ENCODE data around the gene CNTD1.
A peak's percentile ranks its signal among the peaks of the same experiment; 100 is the strongest.

CNTD1 gene

DNA sequence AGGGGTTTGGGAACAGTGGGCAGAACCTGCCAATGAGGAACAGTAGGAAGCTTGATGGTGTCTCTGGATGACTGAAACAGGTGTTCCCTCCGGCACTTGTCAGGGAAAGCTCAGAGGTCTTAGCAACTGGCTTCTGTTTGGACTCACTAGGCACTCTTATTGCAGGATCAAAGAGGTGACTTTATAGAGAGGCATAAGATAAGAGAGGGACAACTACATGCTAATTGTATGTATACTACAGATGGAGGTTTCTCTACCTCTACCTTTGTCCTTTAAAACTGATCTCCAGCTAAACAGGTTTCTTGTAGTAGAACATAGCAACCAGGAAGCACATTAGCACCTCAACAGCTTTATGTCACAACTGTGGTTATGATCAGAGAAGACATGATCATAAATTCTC, 7.6 kb downstream of the CNTD1 start:
- no peak for DNase-seq

DNA sequence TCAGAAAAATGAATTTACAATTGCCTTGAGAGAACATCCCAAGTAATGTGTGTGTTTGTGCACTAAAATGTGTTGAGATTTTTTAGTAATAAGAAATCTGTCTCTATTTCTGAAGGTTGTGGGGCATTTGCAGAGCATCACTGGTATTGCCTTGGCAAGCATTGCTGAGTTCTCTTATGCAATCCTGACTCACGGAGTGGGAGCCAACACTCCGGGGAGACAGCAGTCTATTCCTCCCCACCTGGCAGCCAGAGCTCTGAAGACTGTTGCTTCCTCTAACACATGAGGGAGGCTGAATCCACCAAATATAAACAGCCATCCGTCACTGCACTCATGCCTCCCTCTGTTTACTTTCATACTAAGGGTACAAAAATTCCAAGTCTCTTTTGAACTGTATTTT, 10.6 kb downstream of the CNTD1 start:
- DNase-seq: no peak

DNA sequence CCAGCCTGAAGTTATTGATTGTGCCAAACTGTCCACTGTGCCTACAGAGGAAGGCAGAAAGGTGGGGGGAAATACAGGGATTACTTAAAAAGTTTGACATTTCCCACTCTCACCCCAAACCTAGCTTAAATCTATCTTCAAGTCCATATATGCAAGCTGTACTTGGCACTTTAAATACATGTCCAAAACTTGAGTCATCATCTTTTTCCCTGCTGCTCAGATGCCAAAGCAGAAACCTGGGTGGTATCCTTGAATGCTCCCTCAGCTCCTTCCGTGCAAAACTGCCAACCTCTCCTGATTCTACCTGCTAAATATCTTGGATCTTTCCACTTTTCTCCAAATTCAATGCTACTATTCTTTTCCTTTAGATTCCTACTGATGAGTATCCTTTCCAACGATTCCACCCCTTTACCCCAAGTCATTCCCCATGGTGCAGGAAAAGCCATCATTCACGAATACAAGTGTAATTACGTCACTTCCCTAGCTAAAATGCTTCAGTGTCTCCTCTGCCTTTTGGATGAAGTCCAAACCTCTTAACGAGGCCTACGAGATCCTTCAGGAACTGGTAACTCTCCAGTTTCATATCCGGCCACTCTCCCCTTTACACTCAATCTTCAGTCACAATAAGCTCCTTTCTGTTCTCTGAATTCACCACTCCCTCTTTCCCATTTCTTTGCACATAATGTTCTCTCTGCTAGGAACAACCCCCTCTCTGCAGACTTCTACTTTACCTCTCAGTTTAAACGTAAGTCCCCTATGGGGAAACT, 16.2 kb downstream of the CNTD1 start:
- DNase-seq: peak; percentile 26 to 32

DNA sequence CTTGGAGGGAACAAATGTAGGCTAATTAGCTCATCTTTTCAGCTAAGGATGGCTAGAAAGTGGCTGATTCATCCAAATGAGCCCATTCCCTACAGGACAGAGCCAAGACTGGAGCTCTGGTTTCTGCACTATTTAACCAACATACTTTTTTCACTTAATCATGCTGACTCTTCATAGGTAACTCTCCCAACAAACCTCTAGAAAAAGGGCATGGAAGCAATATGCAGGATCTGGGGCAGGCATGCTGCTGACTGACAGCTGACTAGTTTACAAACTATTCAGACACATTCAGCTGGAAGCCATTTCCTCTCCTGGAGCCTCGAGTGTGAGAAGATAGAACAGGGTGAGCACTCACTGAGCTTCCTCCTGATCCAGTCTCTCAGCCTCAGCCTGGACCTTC, 19.2 kb downstream of the CNTD1 start:
- DNase-seq: no peak

DNA sequence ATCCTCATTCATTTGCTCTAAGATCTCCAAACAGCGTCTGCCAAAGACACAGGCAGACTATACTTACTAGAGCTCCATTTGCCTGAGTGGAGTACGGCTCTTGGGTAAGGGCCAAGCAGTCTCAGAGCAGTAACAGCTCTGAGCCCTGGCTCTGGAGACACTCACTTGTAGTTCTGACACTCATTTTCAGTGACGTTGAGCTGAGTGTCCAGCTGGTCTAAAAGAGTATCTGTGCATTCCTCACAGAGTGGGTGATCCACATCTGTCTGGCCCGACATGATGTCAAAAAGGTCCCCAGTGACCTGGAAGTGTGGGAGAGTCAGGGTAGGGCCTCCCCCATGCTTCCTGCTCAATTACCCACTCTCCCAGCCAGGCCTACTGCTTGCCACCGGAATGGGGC, 19.7 kb downstream of the CNTD1 start:
- DNase-seq: no peak

DNA sequence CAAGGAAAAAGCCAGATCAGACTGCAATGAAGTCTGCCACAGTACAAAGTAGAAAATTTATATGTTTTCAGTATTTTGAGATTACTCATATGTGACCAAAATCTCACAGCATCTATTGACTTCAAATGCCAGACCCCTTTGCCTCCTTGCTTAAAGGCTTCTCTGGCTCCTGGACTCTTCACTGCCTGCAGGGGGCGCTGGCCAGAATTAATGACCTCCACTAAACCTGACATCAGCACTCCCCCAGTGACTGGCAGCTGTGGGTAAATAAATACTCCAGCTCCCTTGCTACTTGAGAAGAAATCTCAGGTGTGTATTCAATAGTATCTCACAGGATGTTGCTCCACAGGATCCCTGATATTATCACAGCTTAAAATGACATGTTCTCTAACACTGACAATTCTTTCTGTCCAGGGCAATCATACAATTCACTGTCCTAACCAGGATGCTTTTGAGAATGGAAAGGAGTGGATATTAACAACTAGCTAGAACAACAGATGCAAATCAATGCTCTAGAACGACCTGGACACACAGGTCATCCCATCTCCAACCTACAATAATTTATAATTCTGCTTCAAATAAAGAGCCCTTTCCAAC, 21.4 kb downstream of the CNTD1 start:
- DNase-seq: peak; percentile 81 to 85

DNA sequence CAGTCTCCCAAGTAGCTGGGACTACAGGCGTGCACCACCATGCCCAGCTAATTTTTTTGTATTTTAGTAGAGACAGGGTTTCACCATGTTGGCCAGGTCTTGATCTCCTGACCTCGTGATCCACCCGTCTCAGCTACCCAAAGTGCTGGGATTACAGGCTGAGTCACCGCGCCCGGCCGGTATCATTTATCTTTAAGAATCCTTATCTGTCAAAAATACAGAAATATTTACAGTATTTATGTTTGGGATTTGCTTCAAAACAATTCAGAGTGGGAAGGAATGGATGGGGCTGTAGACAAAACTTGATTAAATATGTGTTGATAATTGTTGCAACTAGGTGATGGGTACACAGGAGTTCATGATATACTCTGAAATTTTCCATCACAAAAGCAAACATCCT, 22.5 kb downstream of the CNTD1 start:
- DNase-seq: no peak

DNA sequence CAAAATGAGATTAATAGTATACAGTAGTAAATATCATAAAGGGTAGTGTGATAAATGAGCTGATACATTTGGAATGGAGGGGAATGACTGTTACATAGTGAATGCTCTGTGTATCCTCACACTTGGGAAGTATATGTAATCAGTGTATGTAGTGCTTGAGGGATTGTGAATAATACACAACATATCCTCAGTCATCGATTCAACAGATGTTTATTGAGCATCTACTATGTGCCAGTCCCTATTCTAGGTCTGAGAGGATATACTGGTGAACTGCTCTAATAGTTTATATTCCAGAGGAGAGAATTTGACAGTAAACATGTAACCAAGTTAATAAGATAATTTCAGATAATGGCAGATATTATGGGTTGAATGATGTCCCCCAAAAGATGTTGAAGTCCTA, 28.8 kb downstream of the CNTD1 start:
- DNase-seq: no peak

DNA sequence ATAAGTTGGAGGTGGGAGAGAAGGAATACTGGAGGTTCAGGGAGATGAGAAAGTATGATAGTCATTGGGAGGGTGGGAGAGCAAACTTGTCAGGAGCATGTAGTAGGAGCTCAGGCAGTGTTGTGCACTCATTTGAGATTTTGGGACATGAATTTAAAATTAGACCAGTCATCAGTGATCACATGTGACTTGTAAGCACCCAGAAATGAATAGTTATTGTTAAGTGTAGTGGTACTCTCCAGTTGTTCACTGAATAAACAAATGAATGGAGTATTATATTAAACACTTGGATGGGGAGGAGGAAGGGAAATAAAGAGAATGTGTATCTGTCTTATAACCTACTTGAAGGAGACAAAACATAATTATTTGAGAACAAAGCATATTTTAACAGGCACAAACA, 32.3 kb downstream of the CNTD1 start:
- DNase-seq: no peak

DNA sequence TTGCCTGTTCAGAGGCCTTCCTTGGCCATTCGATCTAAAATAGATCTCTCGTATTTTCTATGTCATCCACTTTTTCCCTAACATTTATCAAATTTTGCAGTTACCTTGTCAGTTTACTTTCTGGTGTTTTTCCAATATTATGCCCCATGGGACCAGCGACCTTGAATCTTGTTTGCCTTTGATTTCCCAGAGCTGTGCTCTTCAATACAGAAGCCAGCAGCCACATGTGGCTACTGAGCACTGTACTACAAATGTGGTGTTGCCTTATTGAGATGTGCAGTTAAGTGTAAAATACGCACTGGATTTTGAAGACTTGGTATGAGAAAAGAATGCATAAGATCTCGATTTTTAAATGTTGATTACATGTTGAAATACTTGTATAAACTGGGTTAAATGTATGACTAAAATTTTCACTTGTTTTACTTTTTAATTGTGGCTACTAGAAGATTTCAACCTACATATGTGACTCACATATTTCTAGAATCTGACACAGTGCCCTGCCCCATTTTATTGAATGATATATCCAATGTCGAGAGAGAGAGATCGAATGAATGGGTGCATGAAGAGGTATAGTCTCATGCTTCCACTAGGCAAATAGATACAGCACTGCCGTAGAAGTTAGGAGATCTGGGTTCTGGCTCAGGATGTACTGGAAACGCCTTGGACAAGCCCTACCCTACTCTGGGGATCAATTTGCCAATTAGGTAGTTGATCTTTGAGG, 33.7 kb downstream of the CNTD1 start:
- DNase-seq: no peak

DNA sequence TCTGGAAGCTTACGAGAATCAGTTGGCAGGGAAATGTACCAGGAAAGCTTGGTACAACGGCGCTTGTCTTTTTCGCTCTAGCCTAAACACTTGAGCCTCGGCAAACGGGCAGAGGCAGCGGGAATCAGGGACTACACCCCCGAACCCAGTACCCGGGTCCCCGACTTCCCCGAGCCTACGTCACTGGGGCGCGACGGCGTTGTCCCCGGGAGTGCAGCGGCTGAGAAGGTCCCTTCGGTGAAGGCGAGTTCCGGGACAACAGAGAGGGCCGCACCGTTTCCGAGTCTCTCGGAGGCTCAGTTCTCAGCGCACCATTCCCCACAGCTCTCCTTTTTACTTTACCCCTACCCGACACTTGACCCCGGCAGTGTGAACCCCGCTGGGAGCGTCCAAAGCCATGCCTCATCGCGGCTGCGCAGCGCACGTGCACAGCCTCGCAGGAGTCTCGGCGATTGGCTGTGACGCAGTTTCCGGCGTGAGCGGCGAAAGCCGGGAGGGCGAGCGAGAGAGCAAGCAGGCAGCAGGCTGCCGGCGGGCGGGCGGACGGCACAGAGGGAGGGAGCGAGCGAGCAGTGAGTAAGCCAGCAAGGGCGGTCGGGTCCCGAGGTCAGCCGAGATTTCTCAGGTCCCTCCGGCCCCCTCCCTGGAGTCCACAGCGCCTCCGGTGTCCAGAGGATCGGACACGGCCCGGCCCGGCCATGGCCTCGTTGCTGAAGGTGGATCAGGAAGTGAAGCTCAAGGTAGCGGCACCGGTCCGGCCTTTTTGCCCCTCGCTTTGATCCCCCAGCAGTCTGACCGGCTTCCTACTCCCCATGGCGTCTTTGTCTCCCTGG, 34.5 kb downstream of the CNTD1 start, which contains the start of gene PSME3:
Gene PSME3 (plus strand): TSS at position 464 of the 833 bp plus-strand sequence. CDS start 235 bp downstream, at position 699.
- peak; percentile 76 to 80 for DNase-seq

DNA sequence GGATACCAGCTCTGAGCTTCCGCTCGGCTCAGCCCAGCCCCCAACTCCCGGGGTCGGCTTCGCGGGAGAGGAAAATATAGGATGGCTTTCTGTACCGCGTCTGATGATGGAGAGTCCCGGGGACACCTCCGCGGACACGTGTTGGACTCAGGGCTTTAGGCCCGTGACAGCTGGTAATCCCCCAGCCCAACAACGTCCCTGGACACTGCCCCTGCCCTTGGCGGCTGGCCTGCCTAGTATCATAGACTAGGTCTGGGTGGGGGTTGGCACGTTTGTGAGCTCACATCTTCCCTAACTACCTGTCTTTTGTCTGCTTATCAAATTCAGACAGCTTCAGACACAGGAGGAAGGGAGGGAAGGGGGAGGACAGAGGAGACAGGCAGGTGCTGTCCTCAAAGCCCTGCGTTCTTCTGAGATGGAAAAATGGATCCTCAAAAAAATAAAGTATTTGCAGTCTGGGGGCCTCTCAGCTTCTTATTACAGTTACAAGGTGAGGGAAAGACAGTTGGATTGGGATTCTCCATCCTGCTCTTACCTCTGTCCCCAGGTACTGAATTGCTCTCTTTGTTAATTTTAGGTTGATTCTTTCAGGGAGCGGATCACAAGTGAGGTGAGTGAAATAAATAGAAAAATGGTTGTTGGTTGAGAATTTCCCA, 35.2 kb downstream of the CNTD1 start:
- no peak for DNase-seq

DNA sequence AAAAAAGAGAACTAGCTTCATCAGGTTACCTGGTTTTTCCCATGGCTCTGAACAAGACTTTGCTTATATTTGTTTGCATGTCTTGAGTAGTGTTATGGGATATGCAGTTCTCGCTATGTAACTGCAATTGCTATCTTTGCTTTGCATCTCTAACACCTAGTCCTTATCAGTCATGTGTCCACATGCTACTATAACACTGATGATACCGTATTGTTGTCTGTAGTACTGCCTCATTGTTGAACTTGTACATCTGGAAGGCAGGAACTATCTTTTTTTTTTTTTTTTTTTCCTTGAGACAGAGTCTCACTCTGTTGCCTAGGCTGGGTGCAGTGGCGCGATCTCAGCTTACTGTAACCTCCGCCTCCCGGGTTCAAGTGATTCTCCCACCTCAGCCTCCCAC, 37.1 kb downstream of the CNTD1 start:
- no peak for DNase-seq

DNA sequence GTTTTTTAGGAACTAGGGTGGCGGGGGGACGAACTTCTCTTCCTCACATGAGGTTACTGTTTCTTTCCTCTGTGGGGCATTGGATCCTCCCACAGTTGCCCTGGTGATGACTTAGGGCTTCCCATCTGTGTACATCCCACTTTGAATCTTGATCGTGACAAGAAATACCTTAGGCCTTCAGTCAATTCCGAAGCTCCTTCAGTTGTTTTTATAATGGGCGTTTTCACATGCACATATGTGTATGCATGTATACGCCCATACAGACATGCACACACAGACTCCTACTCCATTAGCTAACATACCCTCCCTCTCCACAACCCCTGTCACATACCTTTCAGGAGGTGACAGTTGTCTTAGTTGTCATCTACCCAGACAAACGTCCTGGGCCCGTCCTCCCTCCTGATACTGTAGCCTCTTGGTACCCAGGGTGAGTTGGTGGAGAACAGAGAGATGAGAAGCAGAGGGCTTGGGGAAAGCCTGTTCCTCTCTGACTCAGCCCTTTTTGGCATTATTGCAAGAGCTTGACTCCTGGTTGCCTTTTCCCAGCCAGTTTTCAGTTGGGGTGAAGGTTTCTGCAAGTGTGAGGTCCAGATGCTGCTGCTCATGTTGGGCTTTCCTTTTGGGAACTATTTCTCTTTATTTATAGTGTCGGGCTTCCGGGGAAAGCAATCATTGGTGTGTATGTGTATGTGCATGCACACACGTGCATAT, 43.5 kb downstream of the CNTD1 start:
- no peak for DNase-seq

DNA sequence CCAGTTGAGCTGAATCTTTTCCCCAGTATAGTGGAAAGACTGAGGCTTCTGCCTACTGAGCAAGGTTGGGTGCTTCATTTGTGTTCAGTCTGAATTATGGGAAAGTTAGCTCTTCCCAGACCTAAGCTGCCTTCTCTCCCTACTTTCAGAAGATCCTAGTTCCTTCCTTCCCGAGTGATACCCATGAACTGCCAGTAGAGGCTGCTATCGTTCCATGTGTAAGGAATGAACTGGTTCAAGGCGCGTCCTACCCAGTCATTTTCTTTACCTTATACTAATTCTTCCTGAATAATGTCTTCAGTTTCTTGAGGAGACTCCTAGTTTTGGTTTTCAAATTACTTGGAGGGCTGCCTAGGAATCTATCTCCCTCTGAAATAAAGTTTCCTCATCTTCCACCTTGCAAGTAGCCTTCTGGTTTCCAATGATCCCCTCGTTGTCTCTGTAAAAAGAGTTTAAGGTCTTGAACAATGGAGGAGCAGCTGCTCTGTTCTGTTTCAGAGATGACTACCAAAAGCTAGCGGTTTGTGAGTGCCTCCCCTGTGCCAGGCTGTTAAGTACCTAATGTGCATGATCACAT, 44.8 kb downstream of the CNTD1 start:
- peak; percentile 79 to 87 for DNase-seq

DNA sequence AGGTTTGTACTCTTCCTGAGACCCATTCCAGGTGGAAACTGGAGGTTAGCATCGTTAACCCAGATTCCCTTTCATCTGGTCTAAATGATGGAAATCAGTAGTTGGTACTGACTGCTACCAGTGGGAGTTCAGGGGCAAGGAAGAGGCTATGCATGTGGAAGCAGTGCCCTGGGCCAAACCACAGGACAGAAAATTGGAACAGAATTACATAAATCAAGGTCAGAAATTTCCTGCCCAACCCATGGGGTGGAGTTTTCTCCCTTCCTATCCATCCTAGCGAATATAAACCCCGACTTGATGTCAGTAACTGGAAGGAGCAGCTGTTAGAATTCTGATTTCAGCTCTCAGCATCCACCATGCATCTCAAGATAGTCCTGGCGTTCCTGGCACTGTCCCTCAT, 45.6 kb downstream of the CNTD1 start, which contains the start of gene AOC2:
Gene AOC2 (plus strand): TSS at position 310 of the 400 bp plus-strand sequence. CDS start 47 bp downstream, at position 357.
- no peak for DNase-seq

DNA sequence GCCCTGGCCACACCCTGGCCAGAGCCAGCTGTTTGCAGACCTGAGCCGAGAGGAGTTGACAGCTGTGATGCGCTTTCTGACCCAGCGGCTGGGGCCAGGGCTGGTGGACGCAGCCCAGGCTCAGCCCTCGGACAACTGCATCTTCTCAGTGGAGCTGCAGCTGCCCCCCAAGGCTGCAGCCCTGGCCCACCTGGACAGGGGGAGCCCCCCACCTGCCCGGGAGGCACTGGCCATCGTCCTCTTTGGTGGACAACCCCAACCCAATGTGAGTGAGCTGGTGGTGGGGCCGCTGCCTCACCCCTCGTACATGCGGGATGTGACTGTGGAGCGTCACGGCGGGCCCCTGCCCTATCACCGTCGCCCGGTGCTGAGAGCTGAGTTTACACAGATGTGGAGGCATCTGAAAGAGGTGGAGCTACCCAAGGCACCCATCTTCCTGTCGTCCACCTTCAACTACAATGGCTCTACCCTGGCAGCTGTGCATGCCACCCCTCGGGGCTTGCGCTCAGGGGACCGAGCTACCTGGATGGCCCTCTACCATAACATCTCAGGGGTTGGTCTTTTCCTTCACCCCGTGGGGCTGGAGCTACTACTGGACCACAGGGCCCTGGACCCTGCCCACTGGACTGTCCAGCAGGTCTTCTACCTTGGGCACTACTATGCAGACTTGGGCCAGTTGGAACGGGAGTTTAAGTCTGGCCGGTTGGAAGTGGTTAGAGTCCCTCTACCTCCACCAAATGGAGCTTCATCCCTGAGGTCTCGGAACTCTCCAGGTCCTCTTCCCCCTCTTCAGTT, 46.3 kb downstream of the CNTD1 start:
- no peak for DNase-seq

DNA sequence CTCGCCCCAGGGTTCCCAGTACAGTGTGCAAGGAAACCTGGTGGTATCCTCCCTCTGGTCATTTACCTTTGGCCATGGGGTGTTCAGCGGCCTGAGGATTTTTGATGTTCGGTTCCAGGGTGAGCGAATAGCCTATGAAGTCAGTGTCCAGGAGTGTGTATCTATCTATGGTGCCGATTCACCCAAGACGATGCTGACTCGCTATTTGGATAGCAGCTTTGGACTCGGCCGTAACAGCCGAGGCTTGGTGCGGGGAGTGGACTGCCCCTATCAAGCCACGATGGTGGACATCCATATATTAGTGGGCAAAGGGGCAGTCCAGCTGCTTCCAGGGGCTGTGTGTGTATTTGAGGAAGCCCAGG, 46.9 kb downstream of the CNTD1 start:
- no peak for DNase-seq

DNA sequence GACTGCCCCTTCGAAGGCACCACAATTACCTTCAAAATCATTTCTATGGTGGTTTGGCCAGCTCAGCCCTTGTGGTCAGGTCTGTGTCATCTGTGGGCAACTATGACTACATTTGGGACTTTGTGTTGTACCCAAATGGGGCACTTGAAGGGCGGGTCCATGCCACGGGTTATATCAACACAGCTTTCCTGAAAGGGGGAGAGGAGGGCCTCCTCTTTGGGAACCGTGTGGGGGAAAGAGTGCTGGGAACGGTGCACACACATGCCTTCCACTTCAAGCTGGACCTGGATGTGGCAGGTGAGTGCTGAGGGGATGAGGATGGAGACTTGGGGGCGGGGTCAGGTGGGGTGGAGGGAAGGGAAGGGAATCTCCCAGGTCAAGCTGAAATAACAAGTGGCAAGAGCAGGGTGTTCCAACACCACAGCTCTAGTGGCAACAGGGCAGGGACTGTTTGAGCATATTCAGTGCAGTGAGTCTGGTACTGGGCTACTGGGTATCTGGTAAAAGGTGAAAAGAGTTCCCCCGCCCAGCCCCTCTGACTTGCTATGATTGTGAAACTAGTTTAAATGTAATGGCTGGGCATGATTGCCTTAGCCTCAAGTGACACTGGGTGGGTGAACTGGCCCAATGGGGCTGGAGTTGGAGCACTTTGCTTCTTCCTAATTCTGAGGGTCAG, 47.4 kb downstream of the CNTD1 start:
- no peak for DNase-seq
